Central memory CD4-positive, alpha-beta T cell (primary cell): ENCODE measurements around the gene ULK4.
A peak's percentile ranks its signal among the peaks of the same experiment; 100 is the strongest.
"Not testable (repeated sequence)": the region's sequence is repeated elsewhere in the genome, so short reads cannot be mapped to it uniquely, and the experiment has no call there.

ENCODE experiments used
- DNase-seq: peaks from one replicate; pipeline ENCODE4 v3.0.0; 2022

Gene ULK4

DNA sequence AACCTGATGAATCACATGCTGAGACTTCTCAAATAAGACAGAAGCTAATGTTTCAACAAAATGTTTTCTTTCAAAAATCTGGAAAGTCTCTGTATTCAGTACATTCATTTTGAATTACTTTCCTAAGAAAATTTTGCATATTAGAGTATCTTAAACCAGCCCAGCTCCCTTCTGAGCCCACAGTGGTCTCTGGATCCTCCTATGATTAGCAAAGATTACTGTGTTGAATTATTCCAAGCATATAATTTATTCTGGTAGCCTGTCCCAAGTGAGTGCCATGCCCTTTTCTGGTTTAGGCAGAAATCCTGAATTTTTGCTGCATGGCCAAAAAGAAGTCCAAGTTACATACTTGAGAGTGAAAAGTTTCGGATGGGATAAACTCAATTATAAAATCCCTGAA is 483.6 kb downstream of the ULK4 start:
- DNase-seq: no peak

DNA sequence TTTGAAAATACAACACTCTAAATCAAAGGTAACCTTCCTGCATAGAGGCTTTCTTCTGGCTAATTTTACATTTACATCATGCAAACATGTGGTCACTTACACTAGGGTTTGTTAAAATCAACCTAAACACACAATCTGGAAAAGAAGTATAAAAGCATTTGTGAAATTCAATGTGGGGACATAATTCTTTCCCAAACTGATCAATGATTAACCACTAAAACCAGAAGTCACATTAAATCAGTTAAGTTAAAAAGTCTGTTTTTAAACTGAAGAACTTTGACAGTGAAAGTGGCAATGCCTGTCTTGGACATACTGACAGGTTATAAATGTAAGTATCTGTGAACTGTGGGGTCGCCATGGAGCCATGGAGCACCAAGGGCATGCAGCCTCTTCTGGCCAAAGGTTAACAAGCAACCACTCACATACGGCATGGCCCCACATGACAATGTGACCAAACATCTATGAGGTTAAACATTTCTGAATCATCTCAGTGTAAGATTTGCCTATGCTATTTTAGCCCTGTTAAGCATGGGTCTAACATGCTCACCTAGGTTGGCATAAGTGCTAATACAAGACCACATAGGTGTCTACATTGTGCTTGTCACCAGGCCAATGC is 484.4 kb downstream of the ULK4 start:
- no peak for DNase-seq

DNA sequence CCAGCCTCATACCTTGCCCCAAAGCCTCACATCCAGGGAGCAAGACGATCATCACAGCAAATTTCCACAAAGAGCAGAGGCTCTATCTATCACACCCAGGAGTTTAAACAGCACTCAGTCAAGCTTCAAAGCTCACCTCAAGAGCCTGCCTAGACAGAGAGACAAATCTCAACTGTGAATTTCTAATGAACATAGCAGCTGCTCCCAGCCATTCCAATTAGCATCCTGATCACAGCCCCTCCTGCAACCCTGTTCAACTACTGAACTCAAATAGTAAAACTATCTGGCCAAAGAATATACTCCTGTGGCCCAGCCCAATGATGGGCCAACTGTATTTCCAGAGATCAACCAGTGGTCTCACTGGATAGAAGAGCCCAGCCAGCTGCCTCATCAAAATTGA is 492.8 kb downstream of the ULK4 start:
- DNase-seq: no peak

DNA sequence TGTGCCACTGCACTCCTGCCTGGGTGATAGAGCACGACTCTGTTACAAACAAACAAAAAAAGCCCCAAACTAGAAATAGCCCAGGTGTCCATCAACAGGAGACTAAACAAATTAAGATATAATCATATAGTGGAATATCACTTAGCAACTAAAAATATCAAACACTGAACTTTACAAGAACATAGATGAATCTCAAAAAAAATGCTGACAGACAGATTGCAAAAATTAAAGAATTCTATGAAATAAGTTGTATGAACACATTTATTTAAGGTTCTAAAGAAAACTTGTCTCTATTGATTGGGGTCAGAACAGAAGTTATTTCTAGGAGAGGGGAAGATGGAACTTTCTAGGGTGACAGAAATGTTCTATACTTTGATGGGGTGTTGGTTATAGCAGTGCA is 494.4 kb downstream of the ULK4 start:
- no peak for DNase-seq

DNA sequence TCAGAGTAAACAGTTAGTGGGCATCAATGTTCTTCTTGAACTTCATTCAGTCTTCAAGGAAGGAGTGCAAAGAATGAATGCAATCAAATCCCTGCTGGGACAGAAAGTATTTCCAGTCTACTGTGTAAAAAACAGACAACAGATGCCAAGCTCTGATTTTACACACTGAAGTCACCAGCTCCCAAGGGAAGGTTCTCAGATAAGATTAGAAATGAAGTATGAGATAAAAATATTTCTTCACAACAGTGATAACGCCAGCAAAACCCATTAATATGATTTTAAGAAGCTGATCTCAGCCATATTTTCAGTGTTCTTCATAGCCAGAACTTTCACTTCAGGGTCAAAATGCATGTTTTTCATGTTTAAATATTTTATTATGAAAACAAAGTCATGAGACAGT is 497.0 kb downstream of the ULK4 start:
- DNase-seq: no peak

DNA sequence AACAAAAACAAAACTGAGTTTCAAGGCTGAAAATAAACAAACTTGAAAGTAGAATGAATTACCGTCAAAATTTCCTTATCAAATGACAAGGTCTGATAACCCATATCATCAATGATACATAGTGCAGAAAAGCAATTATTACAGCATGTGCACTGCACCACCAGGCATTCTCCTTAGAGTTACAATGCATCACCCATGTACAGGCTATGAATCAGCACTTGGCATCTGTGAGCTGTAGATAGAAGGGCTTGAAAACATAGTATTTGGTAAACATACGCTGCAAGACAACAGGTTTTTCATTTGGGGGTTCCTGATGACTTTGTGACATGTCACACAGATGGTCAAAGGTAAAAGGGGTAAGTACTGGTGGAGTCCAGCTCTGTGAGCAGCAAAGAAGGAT is 497.5 kb downstream of the ULK4 start:
- DNase-seq: no peak

DNA sequence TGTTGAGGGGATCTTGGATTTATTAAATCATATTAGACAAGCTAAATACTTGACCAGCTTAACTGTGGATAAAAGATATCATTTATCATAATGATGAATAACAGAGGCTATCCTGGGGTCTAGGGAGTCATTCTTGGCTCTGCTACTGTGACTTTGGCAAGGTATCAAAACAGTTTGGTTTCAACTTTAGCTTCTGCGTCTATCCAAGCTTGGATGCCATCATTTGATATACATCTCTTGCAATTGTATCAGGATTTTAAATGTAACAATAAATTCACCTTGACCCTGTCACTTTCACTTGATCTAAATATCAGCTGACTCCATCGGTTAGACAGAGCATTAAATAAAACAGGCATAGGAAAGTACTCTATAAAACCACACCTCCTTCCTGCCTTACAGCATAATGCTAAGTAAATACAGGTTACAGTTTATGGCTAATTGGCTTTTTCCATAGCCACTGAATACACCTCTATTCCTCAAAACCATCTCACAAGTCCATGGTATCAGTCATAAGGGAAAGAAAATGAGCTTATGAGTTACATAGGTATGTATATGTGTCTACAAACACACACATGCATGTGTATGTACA is 499.7 kb downstream of the ULK4 start:
- no peak for DNase-seq

DNA sequence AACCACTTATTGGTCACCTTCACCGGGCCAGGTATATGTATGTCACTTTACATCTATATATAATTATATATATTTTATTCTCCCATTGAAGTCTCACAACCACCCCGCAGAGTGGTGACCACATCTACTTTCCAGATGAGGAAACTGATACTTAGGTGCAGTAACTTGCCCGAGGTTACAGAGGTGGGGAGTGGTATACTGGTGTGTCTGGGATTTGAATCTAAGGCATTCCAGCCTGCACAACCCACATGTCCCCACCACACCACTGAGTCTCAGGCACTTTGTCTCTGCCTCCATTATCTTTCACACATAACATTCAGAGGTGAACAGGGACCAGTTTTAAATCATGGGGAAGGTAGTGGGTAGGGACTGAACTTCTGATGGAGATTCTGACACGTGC is 501.2 kb downstream of the ULK4 start:
- no peak for DNase-seq

DNA sequence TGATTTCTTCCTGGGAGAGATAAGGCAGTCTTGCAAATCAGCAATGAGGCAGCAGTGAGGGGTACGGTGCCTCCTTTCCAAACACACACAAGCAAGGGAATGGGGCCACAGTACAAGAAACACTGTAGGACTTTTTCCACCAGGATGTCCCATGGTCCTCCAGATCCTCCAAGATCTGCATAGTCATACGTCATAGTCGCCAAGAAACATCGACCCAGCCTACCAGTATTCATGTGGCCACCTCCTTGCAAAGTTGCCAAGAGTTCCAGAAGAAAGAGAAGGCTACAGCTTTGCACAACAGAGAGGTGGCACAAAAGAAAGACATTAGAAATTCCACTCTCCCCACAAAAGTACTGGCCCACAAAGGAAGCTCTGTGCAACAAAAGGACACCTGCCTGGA is 504.7 kb downstream of the ULK4 start:
- DNase-seq: no peak

DNA sequence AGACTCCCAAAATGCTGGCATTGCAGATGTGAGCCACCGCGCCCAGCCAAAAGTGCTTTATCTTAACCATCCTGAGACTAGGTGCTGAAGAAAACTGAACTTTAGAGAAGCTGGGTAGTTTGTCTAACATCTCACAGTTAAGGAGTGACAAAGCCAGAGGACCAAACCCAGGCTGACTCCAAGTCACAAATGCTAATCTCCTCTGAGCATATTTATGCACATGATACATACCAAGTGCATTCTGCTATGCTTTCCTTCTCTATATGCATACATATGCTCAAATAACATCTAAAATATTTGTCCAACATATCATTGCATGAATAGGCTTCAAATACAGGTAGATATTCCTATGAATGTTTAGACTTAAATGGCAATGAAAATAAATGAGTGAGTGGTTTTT is 505.7 kb downstream of the ULK4 start:
- DNase-seq: no peak

DNA sequence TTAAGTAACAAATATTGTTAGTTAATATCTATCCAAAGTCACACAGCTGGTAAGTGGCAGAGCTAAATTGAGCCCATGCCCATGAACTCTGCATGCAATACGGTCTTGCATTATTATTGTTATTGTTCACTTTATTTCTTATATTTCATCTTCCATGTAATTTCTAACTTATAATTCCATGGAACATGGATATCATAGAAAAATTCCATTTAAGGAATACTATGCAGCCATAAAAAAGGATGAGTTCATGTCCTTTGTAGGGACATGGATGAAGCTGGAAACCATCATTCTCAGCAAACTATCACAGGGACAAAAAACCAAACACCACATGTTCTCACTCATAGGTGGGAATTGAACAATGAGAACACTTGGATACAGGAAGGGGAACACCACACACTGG is 508.3 kb downstream of the ULK4 start:
- DNase-seq: not testable (repeated sequence)

DNA sequence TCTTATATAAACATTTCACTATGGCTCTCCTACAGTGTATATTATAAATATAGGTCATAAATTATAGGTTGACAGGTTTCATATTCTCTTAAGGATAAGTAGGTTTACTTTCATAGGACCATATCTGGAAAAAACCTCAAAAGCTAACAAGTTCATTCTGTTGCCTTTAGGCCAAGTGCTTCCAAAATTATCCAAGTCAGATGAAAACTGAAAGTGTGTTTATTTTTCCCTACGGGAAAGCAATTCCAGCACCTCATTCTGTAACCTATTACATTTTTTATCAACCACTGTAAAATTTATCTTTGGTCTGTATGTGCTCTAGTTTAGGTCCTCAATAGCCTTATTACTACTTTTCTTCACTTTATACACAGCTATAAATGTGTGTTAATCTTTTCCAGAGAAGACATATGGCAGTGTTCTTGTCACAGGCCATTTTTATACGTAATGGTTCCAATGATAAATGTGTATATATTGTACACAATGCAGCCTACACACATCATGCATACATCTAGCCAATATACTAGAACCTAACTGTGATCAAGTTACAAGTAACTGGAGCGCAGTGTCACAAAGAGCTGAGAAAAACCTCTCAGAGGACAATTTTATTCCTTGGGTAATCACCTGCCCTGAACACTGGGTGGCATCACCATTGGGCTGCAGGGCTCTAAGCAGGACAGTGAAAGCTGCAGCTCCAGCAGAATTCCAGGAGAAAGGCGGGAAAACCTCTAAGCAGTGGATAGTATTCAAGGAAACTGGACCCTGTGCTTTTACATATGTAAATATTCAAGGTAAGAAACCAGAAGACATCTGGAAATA is 511.3 kb downstream of the ULK4 start:
- no peak for DNase-seq

DNA sequence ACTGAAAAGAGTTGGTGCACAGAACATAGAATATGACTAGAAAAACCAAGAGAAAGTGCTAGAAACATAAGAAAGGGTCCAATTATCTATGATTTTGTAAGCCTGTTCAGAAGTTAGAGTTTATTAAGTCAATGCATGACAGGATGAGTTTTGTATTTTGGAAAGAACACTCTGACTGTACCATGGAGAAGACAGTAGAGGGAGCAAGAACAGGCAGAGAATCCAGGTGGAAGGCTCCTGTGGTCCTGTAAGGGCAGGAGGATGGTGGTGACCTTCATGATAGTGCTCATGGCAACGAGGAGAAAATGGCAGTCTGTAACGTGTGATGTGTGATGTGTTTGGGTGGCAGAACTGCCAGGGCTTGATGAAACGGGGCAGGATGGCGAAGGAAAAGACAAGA is 513.5 kb downstream of the ULK4 start:
- no peak for DNase-seq

DNA sequence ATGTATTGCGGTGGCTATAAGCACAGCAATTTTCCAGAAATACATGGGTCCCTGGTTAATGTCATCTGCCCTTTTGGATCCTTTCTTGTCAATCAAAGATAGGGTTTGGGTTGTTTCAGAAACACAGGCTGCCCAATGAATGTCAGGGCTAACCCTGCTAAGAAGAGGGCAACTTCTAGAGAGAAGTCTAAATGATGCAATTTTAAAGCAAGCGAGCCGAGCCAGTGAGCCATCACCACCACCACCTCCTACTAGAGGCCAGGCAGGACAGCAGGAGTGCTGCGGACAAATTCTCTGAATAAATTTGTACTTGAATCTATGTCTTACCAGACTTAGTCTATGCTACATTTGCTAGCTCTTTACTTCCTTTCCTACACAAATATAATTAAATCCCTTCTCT is 514.2 kb downstream of the ULK4 start:
- DNase-seq: no peak

DNA sequence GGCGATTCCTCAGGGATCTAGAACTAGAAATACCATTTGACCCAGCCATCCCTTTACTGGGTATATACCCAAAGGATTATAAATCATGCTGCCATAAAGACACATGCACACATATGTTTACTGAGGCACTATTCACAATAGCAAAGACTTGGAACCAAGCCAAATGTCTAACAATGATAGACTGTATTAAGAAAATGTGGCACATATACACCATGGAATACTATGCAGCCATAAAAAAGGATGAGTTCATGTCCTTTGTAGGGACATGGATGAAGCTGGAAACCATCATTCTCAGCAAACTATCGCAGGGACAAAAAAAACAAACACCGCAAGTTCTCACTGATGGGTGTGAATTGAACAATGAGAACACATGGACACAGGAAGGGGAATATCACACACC is 515.6 kb downstream of the ULK4 start:
- DNase-seq: not testable (repeated sequence)

DNA sequence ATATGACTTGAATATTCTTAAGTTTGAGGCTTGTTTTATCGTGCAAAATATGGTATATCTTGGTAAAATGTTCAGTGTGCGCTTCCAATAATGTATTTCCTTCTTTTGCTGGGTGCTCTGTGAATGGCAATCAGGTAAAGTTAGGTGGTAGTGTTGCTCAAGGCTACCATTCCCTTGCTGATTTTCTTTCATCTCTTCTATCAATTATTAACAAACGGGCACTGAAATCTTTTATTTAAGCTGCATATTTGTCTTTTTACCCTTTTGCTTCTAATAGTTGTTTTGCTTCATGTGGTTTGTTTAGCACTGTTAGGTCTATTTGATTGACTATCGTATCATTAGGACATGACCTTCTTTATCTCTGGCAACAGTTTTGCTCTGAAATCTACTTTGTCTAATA is 520.3 kb downstream of the ULK4 start:
- DNase-seq: no peak

DNA sequence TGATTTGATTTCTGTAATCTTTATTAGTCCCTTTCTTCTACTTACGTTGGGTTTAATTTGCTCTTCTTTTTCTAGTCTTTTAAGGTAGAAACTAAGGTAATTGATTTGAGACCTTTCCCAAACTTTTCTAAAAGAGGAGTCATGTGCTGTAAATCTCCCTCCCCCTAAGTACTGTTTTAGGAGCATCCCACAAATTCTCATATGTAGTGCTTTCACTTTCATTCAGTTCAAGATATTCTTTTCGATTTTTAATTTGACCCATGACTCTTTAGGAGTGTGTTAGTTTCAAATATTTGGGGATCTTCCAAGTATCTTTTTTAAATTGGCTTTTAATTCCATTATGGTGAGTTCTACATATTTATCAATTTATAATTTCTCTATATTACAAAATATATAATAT is 520.8 kb downstream of the ULK4 start:
- no peak for DNase-seq

DNA sequence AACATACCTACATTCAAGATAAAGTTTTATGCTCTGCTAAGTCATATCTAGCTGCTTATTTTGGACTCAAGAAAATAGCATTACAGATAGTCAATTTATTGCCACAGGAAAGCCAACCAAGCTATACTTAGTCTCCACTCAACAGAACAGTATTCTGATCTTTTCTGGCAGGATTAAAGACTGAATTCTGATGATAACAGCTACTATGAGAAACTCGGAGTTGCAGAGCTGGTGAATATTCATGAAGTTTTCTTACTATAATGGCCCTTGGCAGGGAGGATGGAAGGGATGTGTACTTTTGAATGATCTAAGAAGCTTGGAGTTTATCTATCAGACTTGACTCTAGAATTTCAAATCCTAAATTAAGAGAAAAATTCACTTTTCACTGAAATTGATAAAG is 524.9 kb downstream of the ULK4 start:
- DNase-seq: no peak

DNA sequence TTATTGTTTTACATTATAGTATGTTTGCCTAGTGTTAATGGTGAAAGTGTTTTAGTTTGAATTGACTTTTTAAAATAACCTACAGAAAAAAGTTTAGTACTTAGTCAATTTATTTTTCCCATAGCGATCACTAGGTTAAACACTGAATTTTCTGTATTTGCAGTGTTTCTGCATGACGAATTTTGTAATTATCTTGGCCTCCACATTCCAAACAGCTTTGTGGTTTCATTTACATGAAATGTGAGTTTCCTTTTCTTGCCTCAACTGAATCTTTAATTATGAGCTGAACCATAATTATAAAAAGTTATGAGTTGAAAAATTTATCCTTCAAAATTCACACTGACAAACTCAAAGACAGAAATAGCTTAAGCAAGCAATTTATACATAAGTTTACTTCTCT is 527.1 kb downstream of the ULK4 start:
- DNase-seq: no peak

DNA sequence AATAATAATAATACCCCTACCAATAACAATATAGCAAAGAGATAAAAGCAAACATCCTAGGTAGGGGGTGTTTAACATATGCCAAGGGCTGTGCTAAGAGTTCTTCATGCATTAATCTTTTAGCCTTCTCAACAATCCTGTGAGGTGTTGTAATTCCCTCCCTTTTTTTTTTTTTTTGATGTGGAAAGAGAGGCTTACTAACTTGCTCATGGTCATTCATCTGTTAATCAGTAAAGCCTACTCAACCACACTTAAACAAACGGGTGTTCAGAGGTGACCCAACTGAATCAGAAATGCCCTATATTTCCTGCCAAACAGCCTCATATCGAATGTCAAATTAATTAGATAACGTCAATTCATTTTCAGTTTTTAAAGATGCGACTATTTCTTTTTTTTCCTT is 530.5 kb downstream of the ULK4 start:
- DNase-seq: no peak

DNA sequence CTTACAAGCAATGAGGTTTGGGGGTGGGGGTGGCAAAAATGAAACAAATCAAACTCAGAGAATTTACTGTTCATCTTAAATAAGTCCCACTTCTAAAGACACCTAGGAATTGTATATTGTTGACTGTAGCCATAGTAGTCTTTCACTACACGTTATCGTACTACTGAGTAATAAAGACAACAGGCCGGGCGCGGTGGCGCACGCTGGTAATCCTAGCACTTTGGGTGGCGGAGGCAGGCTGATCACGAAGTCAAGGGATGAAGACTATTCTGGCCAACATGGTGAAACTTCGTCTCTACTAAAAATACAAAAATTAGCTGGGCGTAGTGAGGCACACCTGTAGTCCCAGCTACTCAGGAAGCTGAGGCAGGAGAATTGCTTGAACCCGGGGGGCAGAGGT is 531.0 kb downstream of the ULK4 start:
- no peak for DNase-seq

DNA sequence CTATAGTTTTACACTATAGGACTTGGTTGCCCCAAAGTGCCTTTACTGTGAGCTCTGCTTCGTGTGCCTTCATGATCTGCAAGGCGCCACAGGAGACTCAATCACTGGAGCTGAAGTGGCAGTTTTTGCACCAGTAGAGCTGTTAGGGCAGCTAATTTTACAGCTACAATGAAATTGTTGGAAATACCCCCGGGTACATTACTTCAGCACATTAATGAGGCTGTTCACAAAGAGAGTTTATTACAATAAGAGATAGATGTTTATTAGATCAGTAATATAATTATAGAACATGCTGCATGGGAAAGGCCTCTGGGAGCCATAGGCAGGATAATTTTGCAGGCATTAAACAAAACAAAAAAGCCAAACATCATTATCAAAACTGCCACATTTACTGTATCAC is 531.5 kb downstream of the ULK4 start:
- DNase-seq: no peak

DNA sequence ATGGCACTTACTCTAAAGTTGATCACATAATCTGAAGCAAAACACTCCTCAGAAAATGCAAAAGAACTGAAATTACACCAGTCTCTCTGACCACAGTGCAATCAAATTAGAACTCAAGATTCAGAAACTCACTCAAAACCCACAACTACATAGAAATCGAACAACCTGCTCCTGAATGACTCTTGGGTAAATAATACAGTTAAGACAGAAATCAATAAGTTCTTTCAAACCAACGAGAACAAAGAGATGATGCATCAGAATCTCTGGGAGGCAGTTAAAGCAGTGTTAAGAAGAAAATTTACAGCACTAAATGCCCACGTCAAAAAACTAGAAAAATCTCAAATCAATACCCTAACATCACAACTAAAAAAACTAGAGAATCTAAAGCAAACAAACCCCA is 535.4 kb downstream of the ULK4 start:
- DNase-seq: no peak

DNA sequence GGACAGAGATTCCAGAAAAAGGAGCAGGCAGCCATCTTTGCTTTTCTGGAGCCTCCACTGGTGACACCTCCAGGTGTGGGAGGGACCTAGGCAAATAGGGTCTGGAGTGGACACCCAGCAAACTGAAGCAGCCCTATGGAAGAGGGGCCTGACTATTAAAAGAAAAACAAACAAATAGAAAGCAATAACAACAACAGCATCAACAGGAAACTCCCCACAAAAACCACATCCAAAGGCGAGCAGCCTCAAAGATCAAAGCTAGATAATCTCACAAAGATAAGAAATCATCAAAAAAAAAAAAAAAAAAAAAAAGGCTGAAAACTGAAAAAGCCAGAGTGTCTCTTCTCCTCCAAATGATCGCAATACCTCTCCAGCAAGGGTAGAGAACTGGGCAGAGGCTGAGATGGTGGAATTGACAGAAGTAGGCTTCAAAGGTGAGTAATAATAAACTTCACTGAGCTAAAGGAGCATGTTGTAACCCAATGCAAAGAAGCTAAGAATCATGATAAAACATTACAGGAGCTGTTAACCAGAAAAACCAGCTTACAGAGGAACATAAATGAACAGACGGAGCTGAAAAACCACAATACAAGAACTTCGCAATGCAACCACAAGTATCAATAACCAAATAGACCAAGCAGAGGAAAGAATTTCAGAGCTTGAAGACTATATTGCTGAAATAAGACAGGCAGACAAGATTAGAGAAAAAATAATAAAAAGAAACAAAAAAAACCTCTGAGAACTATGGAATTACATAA is 537.2 kb downstream of the ULK4 start:
- DNase-seq: peak; percentile 0
